Memory B cell (primary cell): ENCODE measurements around the gene GPANK1.

ENCODE experiments used
- ATAC-seq: fragments of 150-1000 bp; cut with Tn5 transposase; 2 replicates; pipeline ENCODE4 v1.10.0; 2021; ENCODE audit warnings: low read depth, mild to moderate bottlenecking, moderate library complexity
- DNase-seq, 2 donors: peaks; one replicate each; pipeline ENCODE4 v3.0.0; 2022; ENCODE audit warnings: low spot score in 2 of 2
- H3K27ac Mint-ChIP-seq: one replicate; pipeline ENCODE4 v1.8.0; 2022; ENCODE audit warnings: mild to moderate bottlenecking, moderate library complexity, mixed read lengths
- H3K27me3 Mint-ChIP-seq: one replicate; pipeline ENCODE4 v1.8.0; 2022; ENCODE audit warnings: mixed read lengths
- H3K36me3 Mint-ChIP-seq: one replicate; pipeline ENCODE4 v1.8.0; 2022; ENCODE audit warnings: mild to moderate bottlenecking, mixed read lengths
- H3K4me1 Mint-ChIP-seq: one replicate; pipeline ENCODE4 v1.8.0; 2022; ENCODE audit warnings: mixed read lengths
- H3K4me3 Mint-ChIP-seq: one replicate; pipeline ENCODE4 v1.8.0; 2022; ENCODE audit warnings: mild to moderate bottlenecking, moderate library complexity, mixed read lengths
- H3K9me3 Mint-ChIP-seq: one replicate; pipeline ENCODE4 v1.8.0; 2022; ENCODE audit warnings: mixed read lengths

GPANK1 gene

DNA sequence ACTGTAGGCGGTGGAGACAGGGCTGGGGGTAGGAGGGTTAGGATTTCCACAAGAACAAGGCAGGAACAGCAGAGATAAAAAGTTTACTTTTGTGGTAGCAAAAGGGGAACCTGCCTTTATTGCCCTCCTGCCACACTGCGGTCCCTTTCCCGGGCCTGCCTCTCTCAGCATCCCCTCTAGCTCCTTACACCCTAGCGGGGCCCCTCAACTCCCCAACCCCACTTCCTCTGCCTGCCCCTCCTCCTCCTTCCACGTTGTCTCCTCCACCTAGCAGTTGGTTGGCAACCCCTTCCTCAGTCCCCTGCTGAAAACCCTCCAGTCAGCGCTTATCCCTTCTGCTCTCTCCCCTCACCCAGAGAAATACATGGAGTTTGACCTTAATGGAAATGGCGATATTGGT, 49.0 kb downstream of the GPANK1 start:
- no peaks in the 10 kb centered on the region for H3K27me3 Mint-ChIP-seq
- H3K4me1 Mint-ChIP-seq: peaks cover 25% of the 10 kb centered on the region
- DNase-seq: no peak
- H3K4me3 Mint-ChIP-seq: no peak overlapping the region
- no peak for ATAC-seq
- H3K36me3 Mint-ChIP-seq: no peaks in the 10 kb centered on the region
- H3K9me3 Mint-ChIP-seq: no peaks in the 10 kb centered on the region
- H3K27ac Mint-ChIP-seq: peak overlapping the region; percentile 68

DNA sequence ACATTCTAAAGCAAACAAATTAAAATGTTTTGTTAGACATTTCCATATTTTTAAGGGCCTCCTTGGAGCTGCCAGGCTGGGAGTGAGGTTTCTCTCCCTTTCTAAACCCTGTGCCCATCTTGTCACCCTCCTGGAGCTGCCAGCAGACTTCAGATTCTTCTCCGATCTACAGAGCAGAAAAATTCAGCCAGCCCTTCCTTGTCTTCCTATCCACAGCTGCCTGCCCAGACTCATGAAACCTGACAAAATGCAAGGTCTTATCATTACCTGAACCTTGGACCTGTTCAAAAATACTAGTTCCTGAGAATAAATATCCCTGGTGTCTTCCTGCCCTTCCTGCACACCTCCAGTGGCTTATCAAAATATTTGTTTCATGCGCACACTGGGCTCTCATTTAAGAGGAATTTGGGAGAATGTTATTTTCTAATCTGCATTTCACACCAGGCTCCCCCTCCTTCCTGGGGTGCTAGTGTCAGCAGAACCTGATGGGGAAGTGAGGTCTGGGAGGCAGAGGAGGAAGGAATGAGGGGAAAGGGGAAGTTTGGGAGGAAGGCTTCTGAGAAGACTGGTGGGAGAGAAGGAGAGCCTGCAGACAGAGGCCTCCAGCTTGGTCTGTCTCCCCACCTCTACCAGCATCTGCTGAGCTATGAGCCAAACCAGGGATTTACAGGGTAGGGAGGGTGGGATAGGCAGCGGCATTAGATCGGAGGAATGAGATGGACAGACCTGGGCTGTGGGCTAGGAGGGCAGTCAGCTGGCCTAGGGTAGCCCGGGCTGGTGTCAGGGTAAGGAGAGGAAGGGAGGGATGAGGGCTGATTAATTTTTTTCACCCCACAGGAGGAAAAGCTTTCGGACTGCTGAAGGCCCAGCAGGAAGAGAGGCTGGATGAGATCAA, 49.9 kb downstream of the GPANK1 start, which contains the start of gene AIF1:
AIF1 (plus strand) TSS at position 551 of the 895 bp plus-strand sequence; CDS start at position 647, 96 bp downstream.
- no peak for DNase-seq
- H3K36me3 Mint-ChIP-seq: no peaks in the 10 kb centered on the region
- peak within 1 kb of the TSS; percentile 68 for H3K27ac Mint-ChIP-seq
- ATAC-seq: peak; percentile 46
- no peaks in the 10 kb centered on the region for H3K9me3 Mint-ChIP-seq
- peaks cover 23% of the 10 kb centered on the region for H3K4me1 Mint-ChIP-seq
- H3K4me3 Mint-ChIP-seq: peak within 1 kb of the TSS; percentile 41
- no peaks in the 10 kb centered on the region for H3K27me3 Mint-ChIP-seq

DNA sequence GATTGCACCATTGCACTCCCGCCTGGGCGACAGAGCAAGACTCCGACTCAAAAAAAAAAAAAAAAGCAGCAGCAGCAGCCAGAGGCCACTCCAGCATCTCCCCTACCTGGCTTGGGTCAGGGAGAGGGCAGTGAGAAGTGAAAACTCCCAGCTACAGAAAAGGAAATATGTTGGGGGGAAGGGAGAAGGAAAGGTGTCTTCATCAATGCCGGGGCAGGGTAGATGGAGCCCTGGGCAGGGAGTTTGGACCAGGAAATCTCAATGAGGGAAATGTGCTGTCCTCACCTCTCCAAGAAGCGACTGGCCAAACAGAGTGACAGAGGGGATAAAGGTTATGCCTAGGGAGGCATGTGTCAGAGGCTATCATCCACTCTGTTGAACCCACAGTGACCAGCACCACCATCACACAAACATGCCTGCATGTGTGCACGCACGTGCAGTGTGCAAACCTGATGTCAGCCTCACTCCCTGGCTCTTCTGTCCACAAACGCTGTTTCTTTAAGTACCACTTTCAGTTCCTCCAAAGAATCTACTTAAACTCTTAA, 50.6 kb downstream of the GPANK1 start:
- H3K27me3 Mint-ChIP-seq: no peaks in the 10 kb centered on the region
- no peak overlapping the region for H3K27ac Mint-ChIP-seq
- DNase-seq: no peak
- no peaks in the 10 kb centered on the region for H3K9me3 Mint-ChIP-seq
- peaks cover 23% of the 10 kb centered on the region for H3K4me1 Mint-ChIP-seq
- ATAC-seq: peak; percentile 83
- no peaks in the 10 kb centered on the region for H3K36me3 Mint-ChIP-seq
- peak overlapping the region; percentile 5 for H3K4me3 Mint-ChIP-seq
